Peyer's patch (tissue), 4 donors: ENCODE data around the gene MYBBP1A. TPM values are rescaled to one million over a fixed set of nuclear protein-coding genes. Genes with fewer than 3 reads are reported as not detected.

Source experiments
- DNase-seq, 3 donors: peaks; one replicate each; pipeline ENCODE4 v3.0.0-alpha.2; 2017 to 2019
- H3K27ac ChIP-seq, 4 donors: fragments of 200-600 bp; sonication (generic); one replicate each; pipeline ENCODE4 v1.5.1; 2016 to 2019
- H3K27me3 ChIP-seq, 2 donors: fragments of 200-600 bp; sonication (generic); one replicate each; pipeline ENCODE4 v1.5.1; 2019
- H3K36me3 ChIP-seq, 3 donors: fragments of 200-600 bp; sonication (generic); one replicate each; pipeline ENCODE4 v1.5.1; 2016 to 2019
- H3K4me1 ChIP-seq, 4 donors: fragments of 200-600 bp; sonication (generic); one replicate each; pipeline ENCODE4 v1.5.1; 2016 to 2019
- H3K4me3 ChIP-seq, 4 donors: fragments of 200-600 bp; sonication (generic); 1 replicate in 3 of 4; 2 replicates in 1 of 4; pipeline ENCODE4 v1.5.1; 2016 to 2019; ENCODE audit warnings: mild to moderate bottlenecking in 1 of 4
- H3K9me3 ChIP-seq, 4 donors: fragments of 200-600 bp; sonication (generic); one replicate each; pipeline ENCODE4 v1.5.1; 2016 to 2019; ENCODE audit warnings: mild to moderate bottlenecking in 1 of 4
- CTCF ChIP-seq, 6 experiments: fragments of 450-650 bp in 4 of 6; fragments of 200-600 bp in 2 of 6; sonication (generic) in 1 of 6; IDR thresholded peaks; one replicate each; pipeline ENCODE4 v1.5.1; 2017 to 2019; ENCODE audit warnings: antibody characterized with exemption in 6 of 6, mild to moderate bottlenecking in 3 of 6, moderate library complexity in 1 of 6
- POLR2A ChIP-seq, 2 donors: fragments of 450-650 bp; IDR thresholded peaks; one replicate each; pipeline ENCODE4 v1.5.1; 2017; ENCODE audit warnings: antibody characterized with exemption in 2 of 2, mild to moderate bottlenecking in 2 of 2, moderate library complexity in 2 of 2
- total RNA-seq, 4 donors: library from RNA; depleted of rRNA; stranded (reverse); fragments of >200 nt; gene quantifications; one replicate each; pipeline ENCODE4 v1.1.0, GENCODE V29; 2016

MYBBP1A gene
- total RNA-seq, 4 donors from 2014 or later, result 27.1 to 244 (median 91.2) TPM

GRCh38 chr17:4548721-4549531 is 6.3 kb downstream of the MYBBP1A start:
- DNase-seq, result peak in 1 of 3 donors; percentile 40
- H3K9me3 ChIP-seq, result no peaks in the 10 kb centered on the region
- TF ChIP-seq CTCF (IDR thresholded peaks at IDR 0.05) (no peak), POLR2A (IDR thresholded peaks at IDR 0.05) (no peak)
- H3K4me1 ChIP-seq, result peaks cover 0 to 4% (median 1%) of the 10 kb centered on the region in 4 donors
- H3K27ac ChIP-seq, result no peak overlapping the region
- H3K4me3 ChIP-seq, result no peak overlapping the region
- H3K36me3 ChIP-seq, result peaks cover 0 to 95% (median 0%) of the 10 kb centered on the region in 3 donors
- H3K27me3 ChIP-seq, result no peaks in the 10 kb centered on the region

- H3K27ac ChIP-seq, result no peak overlapping the region
- no peaks in the 10 kb centered on the region for H3K27me3 ChIP-seq
- no peak overlapping the region for H3K4me3 ChIP-seq
- TF ChIP-seq POLR2A (IDR thresholded peaks at IDR 0.05) (no peak), CTCF (IDR thresholded peaks at IDR 0.05) (no peak)
- no peaks in the 10 kb centered on the region for H3K4me1 ChIP-seq
- peaks cover 0 to 99% (median 0%) of the 10 kb centered on the region in 3 donors for H3K36me3 ChIP-seq
- DNase-seq, result no peak
- no peaks in the 10 kb centered on the region for H3K9me3 ChIP-seq
Measured at GRCh38 chr17:4548061-4548461, 7.1 kb downstream of the MYBBP1A start.

DNA sequence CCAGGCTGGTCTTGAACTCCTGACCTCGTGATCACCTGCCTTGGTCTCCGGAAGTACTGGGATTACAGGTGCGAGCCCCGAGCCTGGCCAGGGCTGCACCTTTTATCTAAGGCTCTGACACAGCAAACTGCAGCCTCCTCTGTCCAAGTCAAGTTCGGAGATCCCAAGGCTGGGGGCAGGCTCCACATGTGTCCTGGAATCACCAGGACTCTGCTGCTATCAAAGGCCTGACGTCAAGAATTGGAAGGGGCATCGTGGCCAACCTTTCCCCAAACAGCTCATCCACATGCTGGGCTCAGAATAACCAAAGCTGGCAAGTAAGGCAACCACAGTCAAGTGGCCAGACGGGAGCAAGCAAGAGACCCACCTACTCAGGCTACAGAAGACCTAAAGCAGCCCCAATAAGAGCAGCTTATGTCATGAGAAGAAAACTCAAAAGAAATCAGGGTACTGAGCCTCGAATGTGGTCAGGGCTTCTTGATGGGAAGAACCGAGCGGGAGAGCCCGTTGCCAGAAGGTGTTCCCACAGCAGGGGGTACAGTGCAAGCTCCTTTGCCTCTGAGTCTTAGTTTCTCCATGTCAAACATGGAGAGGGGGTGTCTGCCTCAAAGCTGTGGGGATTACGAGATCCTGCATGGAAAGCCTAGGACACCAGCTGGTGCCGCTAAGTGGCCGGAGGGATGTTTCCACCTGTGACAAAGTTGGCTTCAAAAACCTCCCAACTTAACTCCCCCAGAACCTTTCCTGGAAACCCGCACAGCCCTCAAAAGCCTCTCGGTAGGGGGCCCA is 7.9 kb downstream of the MYBBP1A start:
- H3K36me3 ChIP-seq, result peaks cover 0 to 99% (median 0%) of the 10 kb centered on the region in 3 donors
- no peaks in the 10 kb centered on the region for H3K27me3 ChIP-seq
- H3K4me3 ChIP-seq, result no peak overlapping the region
- DNase-seq, result no peak
- TF ChIP-seq POLR2A (IDR thresholded peaks at IDR 0.05), result no peak
- no peak for TF ChIP-seq CTCF (IDR thresholded peaks at IDR 0.05)
- no peak overlapping the region for H3K27ac ChIP-seq
- no peaks in the 10 kb centered on the region for H3K4me1 ChIP-seq
- no peaks in the 10 kb centered on the region for H3K9me3 ChIP-seq

GRCh38 chr17:4545217-4545951 is 9.8 kb downstream of the MYBBP1A start:
- no peaks in the 10 kb centered on the region for H3K27me3 ChIP-seq
- H3K27ac ChIP-seq, result no peak overlapping the region
- peaks cover 0 to 93% (median 0%) of the 10 kb centered on the region in 3 donors for H3K36me3 ChIP-seq
- peaks cover 0 to 12% (median 2%) of the 10 kb centered on the region in 4 donors for H3K4me1 ChIP-seq
- DNase-seq, result no peak
- no peaks in the 10 kb centered on the region for H3K9me3 ChIP-seq
- H3K4me3 ChIP-seq, result no peak overlapping the region
- TF ChIP-seq CTCF (IDR thresholded peaks at IDR 0.05), result no peak
- TF ChIP-seq POLR2A (IDR thresholded peaks at IDR 0.05), result no peak

GRCh38 chr17:4544951-4545216 is 10.3 kb downstream of the MYBBP1A start:
- H3K4me1 ChIP-seq, result peaks cover 0 to 16% (median 2%) of the 10 kb centered on the region in 4 donors
- no peaks in the 10 kb centered on the region for H3K27me3 ChIP-seq
- no peak for DNase-seq
- TF ChIP-seq POLR2A (IDR thresholded peaks at IDR 0.05) (no peak), CTCF (IDR thresholded peaks at IDR 0.05) (no peak)
- no peak overlapping the region for H3K4me3 ChIP-seq
- peaks cover 0 to 90% (median 0%) of the 10 kb centered on the region in 3 donors for H3K36me3 ChIP-seq
- H3K9me3 ChIP-seq, result no peaks in the 10 kb centered on the region
- H3K27ac ChIP-seq, result no peak overlapping the region
